HG03139 (cell line): ENCODE results near the gene TLE3.
"Not testable (repeated sequence)": the region's sequence is repeated elsewhere in the genome, so short reads cannot be mapped to it uniquely, and the experiment has no call there.

Source experiments
- ATAC-seq: cut with Tn5 transposase; IDR thresholded peaks from one replicate; pipeline ENCODE4 v1.9.1; 2021; ENCODE audit not compliant: unreplicated experiment

Gene TLE3

DNA sequence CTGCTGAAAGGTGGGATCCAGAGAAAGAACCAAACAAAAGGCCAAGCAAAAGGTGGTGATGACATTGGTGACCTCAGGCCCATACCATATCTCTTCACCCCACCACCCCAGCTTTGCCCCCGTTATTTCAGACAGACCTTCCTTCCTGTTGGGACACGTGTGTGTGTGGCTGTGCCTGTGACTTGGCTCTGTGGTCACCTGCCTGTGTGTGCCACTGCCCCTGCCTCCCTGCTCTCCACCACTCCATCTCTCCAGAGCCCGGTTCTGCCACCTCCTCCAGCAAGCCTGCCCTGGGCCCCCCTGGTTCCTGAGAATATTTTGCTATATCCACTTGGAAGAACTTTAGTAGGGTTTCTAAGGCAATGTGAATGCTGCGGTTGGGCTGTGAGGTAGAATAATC, 28.6 kb upstream of the TLE3 start:
- ATAC-seq = no peak

DNA sequence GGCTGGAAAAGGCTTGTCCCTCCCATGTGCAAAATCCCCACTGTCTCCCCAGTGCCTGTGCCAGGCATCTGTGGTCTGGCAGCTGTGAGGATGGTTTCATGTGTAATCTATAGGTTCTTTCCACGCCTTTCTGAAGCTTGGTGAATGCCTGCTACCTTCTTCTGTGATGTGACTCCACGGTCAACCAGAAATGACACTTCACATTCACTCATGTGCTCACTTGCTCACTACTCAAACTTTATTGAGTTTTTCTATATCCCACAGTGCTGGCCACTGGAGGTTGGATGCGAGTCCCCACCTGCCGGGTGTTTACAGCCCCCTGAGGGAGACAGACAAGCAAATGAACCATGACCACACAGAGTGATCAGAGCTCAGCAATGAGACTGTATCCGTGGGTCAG, 27.9 kb upstream of the TLE3 start:
- ATAC-seq = no peak

DNA sequence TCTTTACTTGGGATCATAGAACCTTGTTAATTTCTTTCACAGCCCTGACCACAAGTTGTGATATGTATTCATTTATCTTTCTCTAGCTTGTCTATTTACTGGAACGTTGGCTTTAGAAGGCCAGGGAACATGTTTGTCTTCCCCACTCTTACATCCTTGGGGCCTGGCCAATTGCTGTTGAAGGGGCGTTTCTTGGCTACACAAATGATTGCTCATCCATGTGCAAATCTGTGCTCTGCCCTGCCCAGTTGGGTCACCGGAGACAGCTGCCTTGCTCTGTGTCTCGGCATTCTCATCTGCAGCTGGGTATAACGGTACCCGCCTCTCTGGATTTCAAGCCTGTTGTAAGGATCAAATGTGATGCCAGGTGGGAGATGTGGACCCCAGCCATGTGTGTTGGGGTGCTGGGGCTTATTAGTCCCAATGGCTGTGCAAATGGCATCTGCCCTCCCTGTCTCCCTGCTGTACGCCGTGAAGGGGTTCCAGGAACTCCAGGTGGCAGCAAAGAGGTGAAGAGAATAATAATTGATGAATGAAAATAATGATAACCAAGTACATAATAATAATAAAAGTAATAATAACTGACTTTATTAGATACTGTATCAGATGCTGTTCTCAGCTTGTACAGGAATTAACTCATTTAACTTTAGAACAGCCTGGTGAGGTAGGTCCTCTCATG, 24.0 kb upstream of the TLE3 start:
- ATAC-seq = no peak

DNA sequence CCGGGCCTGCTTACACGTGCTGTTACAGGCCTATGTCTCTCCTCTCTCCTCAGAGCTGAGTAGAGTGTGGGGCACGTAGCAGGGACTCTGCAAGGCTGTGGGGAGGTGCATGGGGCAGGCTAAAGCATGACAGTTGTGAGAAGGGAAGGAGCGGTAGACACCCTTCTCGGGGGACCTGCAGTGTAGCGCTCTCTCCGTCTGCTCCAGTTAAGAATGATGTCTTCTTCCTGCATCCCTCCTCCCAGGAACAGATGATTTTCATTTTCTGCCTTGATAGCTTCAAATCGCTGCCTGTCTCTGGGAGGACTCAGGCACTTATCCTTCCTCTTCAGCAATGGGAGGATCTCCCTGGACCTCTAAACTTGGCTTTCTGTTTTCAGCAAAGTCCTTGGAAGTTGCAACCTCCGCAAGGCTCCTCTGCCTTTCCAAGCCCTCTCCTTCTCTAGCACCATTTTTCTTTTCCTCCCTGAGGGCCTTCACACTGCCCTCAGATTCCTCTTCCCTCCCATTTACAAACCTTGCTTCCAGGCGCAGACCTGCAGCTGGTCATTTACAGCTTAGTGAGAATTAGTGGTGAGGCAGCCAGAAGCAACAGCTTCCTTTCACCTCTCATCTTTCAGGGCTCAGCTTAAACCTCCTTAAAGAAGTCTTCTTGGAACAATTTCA, 23.4 kb upstream of the TLE3 start:
- no peak for ATAC-seq

DNA sequence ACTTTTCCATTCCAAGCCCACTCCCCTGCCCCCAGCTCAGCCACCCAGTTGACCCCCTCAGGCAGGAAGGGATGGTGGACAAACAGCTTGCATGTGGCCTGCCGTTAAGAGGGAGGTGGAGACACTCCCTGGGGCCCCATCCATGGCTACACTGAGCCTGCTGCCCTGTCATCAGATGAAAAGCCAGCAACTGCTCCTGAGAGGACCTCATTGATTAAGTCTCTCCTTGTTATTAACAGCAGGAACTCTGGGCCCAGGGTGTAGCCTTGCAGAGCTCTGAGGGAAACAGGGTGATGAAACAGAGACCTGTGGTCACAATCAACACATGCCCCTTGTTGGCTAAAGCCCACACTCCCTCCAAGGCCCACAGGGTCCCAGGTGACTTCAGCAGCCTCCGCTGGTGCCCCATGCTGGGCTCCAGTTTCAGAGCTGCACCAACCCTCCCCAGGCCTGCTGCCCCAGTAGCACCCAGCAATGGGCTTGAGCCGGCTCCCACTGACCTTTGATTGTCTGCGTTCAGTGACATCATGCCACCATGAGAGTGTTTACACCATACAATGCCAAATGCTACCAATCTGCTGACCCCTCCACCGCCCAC, 22.3 kb upstream of the TLE3 start:
- ATAC-seq = no peak

DNA sequence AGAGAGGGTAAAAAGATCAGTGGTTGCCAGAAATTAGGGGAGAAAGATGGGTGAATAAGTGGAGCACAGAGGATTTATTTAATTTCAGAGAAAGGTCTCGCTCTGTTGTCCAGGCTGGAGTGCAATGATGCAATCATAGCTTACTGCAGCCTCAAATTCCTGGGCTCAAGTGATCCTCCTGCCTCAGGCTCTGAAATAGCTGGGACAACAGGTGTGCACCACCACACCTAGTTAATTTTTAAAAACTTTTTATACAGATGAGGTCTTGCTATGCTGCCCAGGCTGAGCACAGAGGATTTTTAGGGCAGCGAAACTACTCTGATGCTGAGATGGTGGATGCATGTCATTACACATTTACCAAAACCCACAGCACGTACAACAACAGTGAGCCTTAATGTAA, 20.9 kb upstream of the TLE3 start:
- no peak for ATAC-seq

DNA sequence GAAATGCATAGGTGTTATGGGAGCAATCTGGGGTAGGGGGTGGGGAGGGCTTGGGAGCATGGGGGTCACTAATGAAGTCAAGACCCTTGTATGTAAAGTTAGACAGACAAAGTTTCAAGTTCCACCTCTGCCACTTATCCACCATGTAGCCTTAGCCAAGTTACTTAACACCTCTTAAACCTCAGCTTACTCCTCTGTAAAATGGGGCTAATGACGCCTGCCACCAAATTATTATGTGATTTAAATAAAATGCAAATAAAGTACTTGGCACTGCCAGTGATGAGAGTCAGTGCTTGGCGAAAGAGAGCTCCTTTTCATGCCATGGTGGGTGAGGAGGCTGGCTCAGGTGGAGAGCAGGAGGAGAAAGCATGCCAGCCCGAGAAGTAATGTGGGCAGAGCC, 18.6 kb upstream of the TLE3 start:
- no peak for ATAC-seq

DNA sequence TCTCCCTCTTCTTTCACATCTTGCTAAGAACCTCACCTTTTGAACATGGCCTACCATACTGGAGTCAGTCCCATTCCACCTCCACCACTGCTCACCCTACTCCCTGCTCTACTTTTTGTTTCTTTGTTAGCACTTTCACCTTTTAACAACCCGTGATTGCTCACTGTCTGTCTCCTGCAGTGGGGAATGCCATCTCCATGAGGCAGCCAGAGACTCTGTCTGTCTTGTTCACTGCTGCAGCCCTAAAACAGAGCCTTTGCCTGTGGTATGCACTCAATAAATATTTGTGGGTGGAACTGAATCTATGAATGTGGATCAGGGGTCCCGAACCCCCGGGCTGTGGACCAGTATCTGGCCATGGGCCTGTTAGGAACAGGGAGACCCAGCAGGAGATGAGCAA, 16.5 kb upstream of the TLE3 start:
- no peak for ATAC-seq

DNA sequence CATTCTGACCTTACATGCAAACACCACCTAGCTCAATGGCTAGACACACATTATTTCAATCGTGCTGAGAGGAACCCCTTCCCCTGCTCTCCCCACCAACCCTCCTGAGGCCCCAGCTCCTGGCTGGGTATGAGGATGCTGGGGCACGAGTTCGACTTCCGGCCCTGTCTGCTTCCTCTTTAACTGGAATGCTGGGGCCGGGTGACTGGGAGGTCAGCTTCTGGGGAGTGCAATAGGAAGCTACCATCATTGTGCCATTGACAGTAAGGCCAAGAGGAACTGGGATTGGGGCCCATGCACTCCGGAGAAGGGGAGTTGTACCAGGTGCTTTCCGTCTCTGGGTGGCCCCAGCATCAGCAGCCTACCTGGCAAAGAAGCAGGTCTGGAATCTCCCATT, 15.6 kb upstream of the TLE3 start:
- no peak for ATAC-seq

DNA sequence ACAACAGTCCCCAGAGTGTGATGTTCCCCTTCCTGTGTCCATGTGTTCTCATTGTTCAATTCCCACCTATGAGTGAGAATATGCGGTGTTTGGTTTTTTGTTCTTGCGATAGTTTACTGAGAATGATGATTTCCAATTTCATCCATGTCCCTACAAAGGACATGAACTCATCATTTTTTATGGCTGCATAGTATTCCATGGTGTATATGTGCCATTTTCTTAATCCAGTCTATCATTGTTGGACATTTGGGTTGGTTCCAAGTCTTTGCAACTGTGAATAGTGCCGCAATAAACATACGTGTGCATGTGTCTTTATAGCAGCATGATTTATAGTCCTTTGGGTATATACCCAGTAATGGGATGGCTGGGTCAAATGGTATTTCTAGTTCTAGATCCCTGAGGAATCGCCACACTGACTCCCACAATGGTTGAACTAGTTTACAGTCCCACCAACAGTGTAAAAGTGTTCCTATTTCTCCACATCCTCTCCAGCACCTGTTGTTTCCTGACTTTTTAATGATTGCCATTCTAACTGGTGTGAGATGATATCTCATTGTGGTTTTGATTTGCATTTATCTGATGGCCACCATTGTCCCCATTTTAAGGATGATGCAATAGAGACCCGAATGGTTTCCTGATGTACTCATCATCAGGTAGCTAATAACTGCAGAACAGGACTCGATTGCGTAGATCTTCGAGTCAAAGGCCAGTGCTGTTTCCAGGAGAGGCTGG, 15.0 kb upstream of the TLE3 start:
- not testable (repeated sequence) for ATAC-seq

DNA sequence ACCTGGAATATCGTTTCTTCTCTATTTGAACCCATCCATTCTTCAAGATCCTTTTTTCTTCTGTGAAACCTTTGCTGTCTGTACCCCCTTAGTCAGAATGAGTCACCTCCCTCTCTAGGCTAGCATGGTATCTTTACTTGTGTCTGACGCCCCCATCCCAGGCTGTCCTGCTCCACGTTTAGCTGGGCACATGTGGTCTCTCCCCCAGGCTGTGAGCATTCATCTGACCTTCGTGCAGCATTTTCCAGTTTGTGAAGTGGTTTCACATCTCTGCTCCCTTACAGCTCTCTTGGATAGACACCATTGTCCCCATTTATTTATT, 14.3 kb upstream of the TLE3 start:
- no peak for ATAC-seq

DNA sequence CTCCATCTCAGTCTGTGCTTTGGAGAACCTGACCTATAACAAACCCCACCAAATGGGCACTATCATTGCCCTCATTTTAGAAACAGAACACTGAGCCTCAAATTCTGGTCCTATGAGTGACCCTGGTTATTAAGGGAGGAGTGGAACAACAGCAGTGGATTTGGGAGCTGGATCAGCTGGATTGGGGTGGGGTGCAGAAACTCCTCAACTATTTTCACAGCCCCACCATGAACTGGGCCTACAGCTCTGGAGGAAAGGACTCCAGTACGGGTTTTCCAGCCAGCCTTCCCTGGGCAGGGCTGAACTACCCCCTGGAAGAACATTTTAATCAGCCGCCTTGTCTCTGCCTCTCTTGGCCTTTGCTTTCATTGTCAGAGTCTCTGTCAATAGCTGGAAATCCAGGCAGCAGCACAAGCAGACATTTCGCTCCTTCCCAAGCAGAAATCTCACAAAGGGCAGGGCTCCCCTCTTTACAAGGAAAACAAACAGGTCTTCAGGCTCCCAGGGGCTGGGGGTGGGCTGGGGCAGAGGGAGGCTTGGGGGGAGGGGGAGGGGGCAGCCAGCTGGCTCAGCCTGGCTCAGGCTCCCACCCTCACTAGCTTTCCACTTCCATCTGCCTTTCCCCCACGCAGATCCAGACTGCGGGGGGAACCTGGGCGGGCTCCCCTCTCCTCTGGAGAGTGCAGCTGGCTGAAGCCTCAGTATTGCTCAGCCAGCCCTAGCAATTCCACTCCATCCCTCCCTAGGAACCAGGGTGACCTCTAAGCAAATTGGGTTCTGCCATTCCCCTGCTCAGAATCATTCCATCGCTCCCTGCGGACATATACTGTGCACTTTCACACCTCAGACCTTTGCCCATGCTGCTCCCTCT, 13.7 kb upstream of the TLE3 start:
- no peak for ATAC-seq

DNA sequence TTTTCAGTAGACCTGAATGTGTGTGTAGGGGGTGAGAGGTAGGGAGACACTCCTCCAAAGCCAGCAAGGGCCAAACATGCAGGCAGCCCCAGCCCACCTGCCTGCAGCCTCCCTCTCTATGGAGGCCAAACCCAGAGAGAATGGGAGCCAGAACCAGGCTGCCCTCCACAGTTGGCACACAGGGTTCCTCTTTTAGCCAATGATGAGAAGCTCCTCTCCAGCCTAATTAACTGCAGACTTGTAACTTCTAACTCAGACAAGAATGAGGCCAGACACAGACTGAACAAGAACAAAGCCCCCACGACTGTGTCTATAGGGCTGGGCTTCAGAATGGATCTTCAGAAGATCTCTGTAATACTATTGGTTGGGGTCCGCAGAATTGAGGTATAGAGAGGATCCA, 12.3 kb upstream of the TLE3 start:
- no peak for ATAC-seq

DNA sequence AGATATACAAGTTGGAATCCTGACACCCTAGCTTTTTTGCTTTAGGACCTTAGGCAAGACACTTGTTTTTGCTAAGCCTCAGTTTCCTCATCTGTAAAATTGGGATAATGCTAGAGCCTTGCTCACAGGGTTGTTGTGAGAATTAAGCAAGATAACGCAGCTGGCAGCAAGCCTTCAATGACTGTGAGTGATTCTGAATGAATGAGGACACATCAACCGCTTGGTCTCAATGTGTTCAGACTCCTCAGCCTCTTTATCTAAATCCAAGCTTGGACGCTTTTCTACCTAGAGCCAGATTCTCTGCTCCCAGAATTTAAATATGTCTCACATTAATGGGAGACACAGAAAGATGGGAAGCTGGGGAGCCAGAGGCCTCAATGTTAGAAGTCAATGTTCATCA, 11.8 kb upstream of the TLE3 start:
- no peak for ATAC-seq

DNA sequence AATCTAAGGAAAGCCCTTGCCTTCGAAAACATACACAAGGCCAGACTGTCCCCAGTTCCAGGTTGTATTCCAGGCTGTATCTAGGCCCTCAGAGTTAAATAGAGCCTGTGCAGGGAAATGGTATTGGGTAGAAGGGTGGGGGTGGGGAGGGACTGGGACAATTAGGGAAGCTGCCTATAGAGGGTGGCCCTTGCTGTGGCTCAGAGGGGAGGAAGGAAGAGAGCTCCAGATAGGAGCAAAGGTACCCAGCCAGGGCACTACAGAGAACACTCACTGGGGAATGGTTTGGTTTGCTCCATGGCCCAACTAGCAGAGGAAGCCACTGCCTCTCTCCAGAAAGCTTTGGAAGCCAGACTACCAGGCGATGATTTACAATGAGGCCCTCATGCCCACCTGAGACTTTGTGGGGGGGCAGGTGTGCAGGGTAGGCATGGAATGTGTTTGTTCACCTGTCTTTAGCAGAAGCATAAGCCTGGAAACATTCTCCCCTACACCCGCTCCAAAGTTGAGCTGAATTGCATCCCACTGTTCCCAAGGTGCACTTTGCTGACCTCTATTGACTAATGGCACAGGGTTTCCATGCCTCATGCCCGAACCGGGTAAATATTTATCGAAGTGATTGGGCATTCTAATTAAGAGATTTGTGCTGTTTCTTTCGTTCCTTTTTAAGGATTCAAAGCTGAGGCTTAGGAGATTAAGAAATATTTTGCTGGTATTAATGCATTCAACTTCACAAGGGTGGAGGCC, 6.3 kb upstream of the TLE3 start:
- no peak for ATAC-seq

DNA sequence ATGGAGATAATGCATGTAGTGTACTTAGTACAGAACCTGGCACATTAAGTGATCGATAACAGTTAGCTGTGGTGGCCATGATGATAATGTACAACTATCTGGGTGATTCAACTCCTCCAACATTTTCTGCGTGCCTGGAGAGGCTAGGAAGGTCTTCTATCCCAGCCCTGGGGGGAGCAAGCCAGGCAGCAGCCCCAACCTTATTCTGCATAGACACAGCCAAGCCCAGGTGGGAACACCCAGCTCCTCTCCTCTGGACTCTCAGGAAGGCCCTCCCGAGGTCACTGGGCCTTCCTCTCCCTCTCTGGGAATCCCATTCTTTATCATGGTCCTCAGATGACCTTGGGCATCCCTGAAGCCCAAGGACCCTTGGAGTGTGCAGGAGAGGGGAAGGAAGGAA, 5.1 kb upstream of the TLE3 start:
- no peak for ATAC-seq

DNA sequence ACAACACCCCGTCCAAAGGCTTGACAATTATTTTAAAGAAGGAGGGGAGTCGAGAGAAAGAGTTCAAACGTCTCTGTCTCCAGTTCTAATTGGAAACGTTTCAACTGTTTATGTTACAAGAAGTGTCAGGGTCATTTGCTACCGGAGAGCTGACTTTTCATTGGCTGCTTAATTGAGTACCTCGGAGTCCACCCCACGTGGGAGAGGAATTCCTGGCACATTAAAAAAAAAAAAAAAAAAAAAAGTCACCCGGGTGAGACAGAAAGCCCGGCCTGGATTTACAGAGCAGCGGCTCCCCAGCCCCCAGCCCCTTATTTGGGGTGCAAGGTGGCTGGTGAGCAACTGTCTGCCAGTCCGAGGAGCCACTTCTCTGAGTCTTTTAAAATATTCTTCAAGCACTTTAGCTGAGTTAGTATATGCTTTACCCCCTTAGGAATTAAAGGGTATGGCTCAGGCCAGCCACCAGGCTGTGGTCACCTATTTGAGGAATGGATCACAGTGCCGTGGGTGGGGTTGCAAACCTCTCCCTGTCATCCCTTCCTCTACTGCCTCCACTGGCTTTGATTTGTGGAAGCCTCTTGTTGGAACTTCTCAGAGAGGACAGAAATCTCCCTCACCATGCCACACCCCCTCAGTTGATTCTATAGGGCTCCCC, 3.9 kb upstream of the TLE3 start:
- ATAC-seq = no peak

DNA sequence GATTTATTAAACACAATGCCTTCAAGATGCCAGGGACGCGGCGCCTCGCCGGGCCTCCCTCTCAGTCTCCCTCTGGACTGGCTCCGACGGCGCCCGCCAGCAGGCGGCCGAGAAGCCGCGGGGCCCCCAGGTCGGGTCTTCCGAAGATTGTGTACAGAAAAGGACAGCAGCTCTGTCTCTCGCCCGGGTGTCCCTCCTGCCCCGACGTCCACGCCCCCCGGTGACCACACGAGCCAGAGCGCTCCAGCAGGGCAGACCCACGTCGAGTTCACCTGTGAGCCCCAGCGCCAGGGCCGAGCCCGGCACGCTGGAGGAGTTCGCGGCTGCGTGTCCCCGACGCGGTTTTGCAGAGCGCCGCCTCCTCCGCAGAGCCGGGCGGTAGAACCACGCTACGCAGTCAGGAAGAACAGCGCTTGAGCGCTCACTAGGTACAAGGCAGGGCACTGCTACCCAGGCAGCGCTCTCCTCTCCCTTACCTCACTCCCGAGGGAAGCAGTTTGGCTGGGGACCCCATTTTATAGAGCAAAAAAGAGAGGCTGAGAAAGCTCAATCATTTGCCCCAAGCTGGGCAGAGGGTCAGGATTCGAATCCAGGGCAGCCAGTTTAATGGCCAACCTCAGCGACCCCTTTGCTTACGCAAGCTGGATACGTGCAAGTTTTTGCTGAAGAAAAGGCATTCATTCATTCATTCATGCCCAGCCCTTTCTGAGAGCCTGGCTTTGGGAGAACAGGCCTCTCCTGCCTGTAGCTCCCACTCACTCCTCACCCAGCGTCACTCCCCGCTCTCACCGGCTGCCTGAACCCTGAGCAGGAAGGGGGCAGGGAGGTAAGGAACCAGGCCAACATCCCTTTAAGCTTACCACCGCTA, 3.0 kb upstream of the TLE3 start:
- no peak for ATAC-seq

DNA sequence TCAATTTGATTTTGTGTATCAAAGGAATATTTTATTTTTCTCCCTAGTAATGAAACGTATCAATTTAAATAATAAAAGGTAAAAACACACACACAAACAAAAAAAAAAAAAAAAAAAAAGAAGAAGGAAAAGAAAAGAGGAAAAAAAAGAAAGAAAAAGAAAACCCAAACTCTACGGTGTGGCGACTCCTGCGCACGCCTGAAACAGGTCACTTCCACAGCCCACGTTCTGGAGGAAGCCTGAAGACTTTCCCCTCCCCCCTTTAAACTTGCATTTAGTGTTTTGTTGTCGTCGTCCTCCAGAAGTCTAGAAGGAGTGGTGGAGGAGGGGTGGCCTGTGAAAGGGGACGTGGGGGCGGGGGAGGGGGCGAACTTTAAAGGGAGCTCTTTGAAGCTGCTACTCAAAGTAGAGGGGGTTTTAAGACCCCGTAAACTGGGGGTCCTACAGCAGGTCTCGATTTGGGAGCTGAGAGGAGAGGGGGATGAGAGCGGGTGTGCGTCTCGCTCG, 2.3 kb upstream of the TLE3 start:
- ATAC-seq = no peak
